ENCODE data around the gene ERI3.

- TF ChIP-seq POLR2AphosphoS5 (IDR thresholded peaks at IDR 0.05; ENCODE audit: low read depth, low read length) (no peak), CTCF (IDR thresholded peaks at IDR 0.05) (no peak), TCF7L2 (IDR thresholded peaks at IDR 0.05; ENCODE audit: low read depth, low read length) (no peak)
Observed at GRCh38 chr1:44310006-44310405, 45.1 kb downstream of the ERI3 start.
